OCI-LY1 (cell line): Measurements from ENCODE around the gene ZNF444.

Experiments used
- H2AFZ ChIP-seq: fragments of 200-600 bp; sonication (generic), shearing (Covaris generic); 2 replicates; pipeline ENCODE4 v1.6.0; 2014; ENCODE audit warnings: antibody characterized with exemption, mild to moderate bottlenecking, low read length
- H3F3A ChIP-seq: fragments of 200-600 bp; sonication (generic), shearing (Covaris generic); 2 replicates; pipeline ENCODE4 v1.6.0; 2014; ENCODE audit warnings: mild to moderate bottlenecking, antibody characterized with exemption, low read length, moderate library complexity; ENCODE audit not compliant: insufficient read depth
- H3K27ac ChIP-seq: fragments of 200-600 bp; sonication (generic); 2 replicates; pipeline ENCODE4 v1.5.1; 2014; ENCODE audit warnings: low read length, mixed run types, mild to moderate bottlenecking, low read depth; ENCODE audit not compliant: poor library complexity, severe bottlenecking
- H3K27me3 ChIP-seq: fragments of 200-600 bp; sonication (generic); 2 replicates; pipeline ENCODE4 v1.6.0; 2014; ENCODE audit warnings: antibody characterized with exemption, mild to moderate bottlenecking, low read length, moderate library complexity; ENCODE audit not compliant: insufficient read depth
- H3K36me3 ChIP-seq: fragments of 200-600 bp; sonication (generic); 2 replicates; pipeline ENCODE4 v1.6.1; 2014; ENCODE audit warnings: mild to moderate bottlenecking, antibody characterized with exemption, low read length, moderate library complexity, mixed read lengths; ENCODE audit not compliant: insufficient read depth
- H3K4me1 ChIP-seq: fragments of 200-600 bp; sonication (generic); 2 replicates; pipeline ENCODE4 v1.5.1; 2014; ENCODE audit warnings: mild to moderate bottlenecking, low read length, moderate library complexity; ENCODE audit not compliant: insufficient read depth, severe bottlenecking
- H3K4me2 ChIP-seq: fragments of 200-600 bp; sonication (generic), shearing (Covaris generic); 2 replicates; pipeline ENCODE4 v1.6.1; 2014; ENCODE audit warnings: low read length
- H3K4me3 ChIP-seq: fragments of 200-600 bp; sonication (generic); 2 replicates; pipeline ENCODE4 v1.5.1; 2014; ENCODE audit warnings: low read length, low read depth, mild to moderate bottlenecking, mixed read lengths; ENCODE audit not compliant: poor library complexity, severe bottlenecking
- H3K79me2 ChIP-seq: fragments of 200-600 bp; shearing (Covaris generic); 2 replicates; pipeline ENCODE4 v1.6.1; 2016; ENCODE audit warnings: mixed run types, low read length, mixed read lengths; ENCODE audit not compliant: insufficient read depth
- H3K9ac ChIP-seq: fragments of 200-600 bp; sonication (generic), shearing (Covaris generic); 2 replicates; pipeline ENCODE4 v1.6.1; 2014; ENCODE audit warnings: mild to moderate bottlenecking, low read length, mixed read lengths
- H3K9me2 ChIP-seq: fragments of 200-600 bp; sonication (generic), shearing (Covaris generic); 2 replicates; pipeline ENCODE4 v1.6.1; 2014; ENCODE audit warnings: low read depth, mild to moderate bottlenecking, low read length, mixed read lengths
- H3K9me3 ChIP-seq: fragments of 200-600 bp; shearing (Covaris generic); 2 replicates; pipeline ENCODE4 v1.6.1; 2014; ENCODE audit warnings: low read length, mixed read lengths
- H4K20me1 ChIP-seq: fragments of 200-600 bp; sonication (generic), shearing (Covaris generic); 2 replicates; pipeline ENCODE4 v1.6.0; 2016; ENCODE audit warnings: mild to moderate bottlenecking, low read length; ENCODE audit not compliant: insufficient read depth
- EZH2 ChIP-seq: fragments of 200-600 bp; sonication (generic), shearing (Covaris generic); IDR thresholded peaks from 2 replicates; pipeline ENCODE4 v1.8.0; 2017; ENCODE audit warnings: borderline replicate concordance, mixed run types, mild to moderate bottlenecking, antibody characterized with exemption, low read length, moderate library complexity, mixed read lengths
- TF ChIP-seq, protein P1 (sequence below): fragments of 200-600 bp; sonication (generic), shearing (Covaris generic); IDR thresholded peaks from 2 replicates; pipeline ENCODE4 v1.5.1; 2017; ENCODE audit warnings: mild to moderate bottlenecking, antibody characterized with exemption, low read length, moderate library complexity, mixed read lengths

The ZNF444 gene

GRCh38 chr19:56106397-56106849 lies 34.7 kb upstream of the ZNF444 start:
- H3K9ac ChIP-seq: no peak overlapping the region
- no peaks in the 10 kb centered on the region for H3K9me3 ChIP-seq
- no peak overlapping the region for H2AFZ ChIP-seq
- H3K4me2 ChIP-seq: no peak overlapping the region
- H3K4me3 ChIP-seq: no peak overlapping the region
- no peaks in the 10 kb centered on the region for H3F3A ChIP-seq
- peaks cover 11% of the 10 kb centered on the region for H3K36me3 ChIP-seq
- TF ChIP-seq EZH2: no peak
- TF ChIP-seq, protein P1, sequence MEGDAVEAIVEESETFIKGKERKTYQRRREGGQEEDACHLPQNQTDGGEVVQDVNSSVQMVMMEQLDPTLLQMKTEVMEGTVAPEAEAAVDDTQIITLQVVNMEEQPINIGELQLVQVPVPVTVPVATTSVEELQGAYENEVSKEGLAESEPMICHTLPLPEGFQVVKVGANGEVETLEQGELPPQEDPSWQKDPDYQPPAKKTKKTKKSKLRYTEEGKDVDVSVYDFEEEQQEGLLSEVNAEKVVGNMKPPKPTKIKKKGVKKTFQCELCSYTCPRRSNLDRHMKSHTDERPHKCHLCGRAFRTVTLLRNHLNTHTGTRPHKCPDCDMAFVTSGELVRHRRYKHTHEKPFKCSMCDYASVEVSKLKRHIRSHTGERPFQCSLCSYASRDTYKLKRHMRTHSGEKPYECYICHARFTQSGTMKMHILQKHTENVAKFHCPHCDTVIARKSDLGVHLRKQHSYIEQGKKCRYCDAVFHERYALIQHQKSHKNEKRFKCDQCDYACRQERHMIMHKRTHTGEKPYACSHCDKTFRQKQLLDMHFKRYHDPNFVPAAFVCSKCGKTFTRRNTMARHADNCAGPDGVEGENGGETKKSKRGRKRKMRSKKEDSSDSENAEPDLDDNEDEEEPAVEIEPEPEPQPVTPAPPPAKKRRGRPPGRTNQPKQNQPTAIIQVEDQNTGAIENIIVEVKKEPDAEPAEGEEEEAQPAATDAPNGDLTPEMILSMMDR: no peak
- no peaks in the 10 kb centered on the region for H3K27me3 ChIP-seq
- no peak overlapping the region for H3K27ac ChIP-seq
- H3K9me2 ChIP-seq: no peaks in the 10 kb centered on the region
- peaks cover 20% of the 10 kb centered on the region for H3K4me1 ChIP-seq
- H3K79me2 ChIP-seq: peaks cover 5% of the 10 kb centered on the region; the same call in 1 of the 2 replicates
- no peaks in the 10 kb centered on the region for H4K20me1 ChIP-seq

GRCh38 chr19:56106993-56107392 lies 34.1 kb upstream of the ZNF444 start:
- Histone ChIP-seq H2AFZ (no peak overlapping the region), H3K4me1 (peaks cover 26% of the 10 kb centered on the region), H3K36me3 (peaks cover 5% of the 10 kb centered on the region), H3K9me3 (no peaks in the 10 kb centered on the region), H3K9ac (no peak overlapping the region), H3K4me2 (no peak overlapping the region), H3K27ac (no peak overlapping the region), H3K27me3 (no peaks in the 10 kb centered on the region), H3K79me2 (peaks cover 5% of the 10 kb centered on the region; the same call in 1 of the 2 replicates), H4K20me1 (no peaks in the 10 kb centered on the region), H3K4me3 (no peak overlapping the region), H3F3A (no peaks in the 10 kb centered on the region), H3K9me2 (no peaks in the 10 kb centered on the region)
- TF ChIP-seq, protein P1: no peak
- TF ChIP-seq EZH2: no peak

- no peak overlapping the region for H3K4me2 ChIP-seq
- TF ChIP-seq, protein P1: no peak
- TF ChIP-seq EZH2: no peak
- H3K4me3 ChIP-seq: no peak overlapping the region
- H3K27me3 ChIP-seq: no peaks in the 10 kb centered on the region
- no peaks in the 10 kb centered on the region; the same call in 1 of the 2 replicates for H3K36me3 ChIP-seq
- no peaks in the 10 kb centered on the region for H3K9me2 ChIP-seq
- H3K27ac ChIP-seq: no peak overlapping the region
- H3K9me3 ChIP-seq: no peaks in the 10 kb centered on the region
- H3F3A ChIP-seq: no peaks in the 10 kb centered on the region
- peaks cover 5% of the 10 kb centered on the region; the same call in 1 of the 2 replicates for H3K79me2 ChIP-seq
- no peak overlapping the region for H3K9ac ChIP-seq
- H3K4me1 ChIP-seq: peaks cover 34% of the 10 kb centered on the region
- no peaks in the 10 kb centered on the region for H4K20me1 ChIP-seq
- no peak overlapping the region for H2AFZ ChIP-seq
Observed at GRCh38 chr19:56107626-56108351, 33.3 kb upstream of the ZNF444 start.
